HepG2 (cell line): Measurements from ENCODE around the gene RABGAP1L. TPM values are rescaled to one million over a fixed set of nuclear protein-coding genes. Genes with fewer than 3 reads are reported as not detected.

Source experiments
- ATAC-seq: fragments of 200-7000 bp; cut with Tn5 transposase; 3 replicates; pipeline ENCODE4 v1.9.1; 2020; ENCODE audit warnings: mild to moderate bottlenecking, moderate library complexity
- BruUV-seq: library from RNA; stranded (reverse); fragments of 400-500 nt; replicated peaks from 2 replicates; lab custom pipeline; 2021; lab: Mats Ljungman, UMichigan
- CTCF ChIA-PET: fragments of 300-600 bp; formaldehyde crosslinking; extraction: SDS; loops from one replicate; lab custom pipeline; 2021; ENCODE audit warnings: low total read pairs, inconsistent platforms, low intra/inter-chr PET ratio; lab: Yijun Ruan, JAX
- POLR2A ChIA-PET: fragments of 350-600 bp; sonication (Branson Sonifier 250); formaldehyde crosslinking; loops from one replicate; lab custom pipeline; 2020; ENCODE audit warnings: antibody characterized with exemption, inconsistent platforms; lab: Yijun Ruan, JAX
- DNase-seq: peaks from one replicate; pipeline ENCODE4 v3.0.0-alpha.2; 2015; ENCODE audit warnings: low spot score
- FAIRE-seq: peaks from 3 replicates; lab custom pipeline; 2011; peaks lifted over from hg19 to GRCh38; lab: Jason Lieb, UNC
- H2AFZ ChIP-seq: one replicate; pipeline ENCODE4 v1.6.1; 2011; ENCODE audit warnings: low read length, inconsistent platforms
- H3K27ac ChIP-seq: fragments of 300-600 bp; 3 replicates; pipeline ENCODE4 v1.8.0; 2011; ENCODE audit warnings: mixed run types, mild to moderate bottlenecking, mixed read lengths, low read length, inconsistent platforms; ENCODE audit not compliant: insufficient read depth; ENCODE audit errors: extremely low read length
- H3K27me3 ChIP-seq, 2 experiments: fragments of 200-600 bp in 1 of 2; 2 replicates in 1 of 2; 3 replicates in 1 of 2; pipeline versions ENCODE4 v1.6.0 to v1.8.0; 2011; ENCODE audit warnings: low read length in 2 of 2, mild to moderate bottlenecking in 2 of 2, moderate library complexity in 2 of 2, inconsistent platforms in 1 of 2; ENCODE audit not compliant: insufficient read depth in 2 of 2, control insufficient read depth in 1 of 2
- H3K36me3 ChIP-seq, 2 experiments: fragments of 200-600 bp in 1 of 2; replicated peaks in 1 of 2; 2 replicates in 1 of 2; 3 replicates in 1 of 2; pipeline versions ENCODE4 v1.5.1 to v1.8.0; 2011; ENCODE audit warnings: low read length in 2 of 2, inconsistent platforms in 1 of 2; ENCODE audit not compliant: insufficient read depth in 2 of 2, control insufficient read depth in 1 of 2
- H3K4me1 ChIP-seq: 2 replicates; pipeline ENCODE4 v1.5.1; 2012; ENCODE audit warnings: low read length, inconsistent platforms; ENCODE audit not compliant: insufficient read depth
- H3K4me2 ChIP-seq: 2 replicates; pipeline ENCODE4 v1.6.0; 2011; ENCODE audit warnings: low read depth, low read length, inconsistent platforms
- H3K4me3 ChIP-seq, 3 experiments: fragments of 200-600 bp in 1 of 3; sonication (generic), shearing (Covaris generic) in 1 of 3; replicated peaks in 1 of 3; 2 replicates each; pipeline ENCODE4 v1.5.1; 2011 to 2016; ENCODE audit warnings: low read length in 3 of 3, inconsistent platforms in 2 of 3, low read depth in 2 of 3, mild to moderate bottlenecking in 2 of 3, control low read depth in 1 of 3, mixed read lengths in 1 of 3; ENCODE audit not compliant: insufficient read depth in 1 of 3
- H3K79me2 ChIP-seq: one replicate; pipeline ENCODE4 v1.6.1; 2011; ENCODE audit warnings: low read length, inconsistent platforms; ENCODE audit not compliant: insufficient read depth
- H3K9ac ChIP-seq: 2 replicates; pipeline ENCODE4 v1.6.0; 2011; ENCODE audit warnings: mild to moderate bottlenecking, low read depth, low read length, inconsistent platforms; ENCODE audit not compliant: insufficient read depth
- H3K9me3 ChIP-seq: 2 replicates; pipeline ENCODE4 v1.5.1; 2012; ENCODE audit warnings: mild to moderate bottlenecking, low read length
- H4K20me1 ChIP-seq: 2 replicates; pipeline ENCODE4 v1.6.0; 2011; ENCODE audit warnings: inconsistent platforms, mild to moderate bottlenecking, low read length, moderate library complexity; ENCODE audit not compliant: insufficient read depth
- DNMT1 ChIP-seq: sonication (generic); formaldehyde crosslinking; IDR thresholded peaks from 2 replicates; pipeline ENCODE4 v1.5.1; 2020; ENCODE audit warnings: mild to moderate bottlenecking, missing genetic modification reagents
- MATR3 ChIP-seq: sonication (generic); formaldehyde crosslinking; IDR thresholded peaks from 2 replicates; pipeline ENCODE4 v1.4.0; 2020; ENCODE audit warnings: missing genetic modification reagents
- MLXIP ChIP-seq: sonication (generic); formaldehyde crosslinking; IDR thresholded peaks from 2 replicates; pipeline ENCODE4 v1.9.0; 2021; ENCODE audit warnings: missing genetic modification reagents, borderline replicate concordance
- RAD21 ChIP-seq: fragments of 450-650 bp; formaldehyde crosslinking; IDR thresholded peaks from 2 replicates; pipeline ENCODE4 v1.5.0; 2020; ENCODE audit warnings: mild to moderate bottlenecking
- RXRA ChIP-seq: sonication (generic); formaldehyde crosslinking; IDR thresholded peaks from 2 replicates; pipeline ENCODE4 v1.5.1; 2020; ENCODE audit warnings: missing genetic modification reagents
- TBL1XR1 ChIP-seq: fragments of 150-350 bp; IDR thresholded peaks from 2 replicates; pipeline ENCODE4 v1.6.1; 2014; ENCODE audit warnings: borderline replicate concordance, low read length; ENCODE audit not compliant: partially characterized antibody
- TEAD3 ChIP-seq: optimal IDR thresholded peaks from 2 replicates; pipeline ENCODE3; 2016; ENCODE audit warnings: borderline replicate concordance
- WIZ ChIP-seq: sonication (generic); formaldehyde crosslinking; IDR thresholded peaks from 2 replicates; pipeline ENCODE4 v1.5.1; 2020; ENCODE audit warnings: mild to moderate bottlenecking, missing genetic modification reagents
- ZBTB42 ChIP-seq: sonication (generic); formaldehyde crosslinking; IDR thresholded peaks from 2 replicates; pipeline ENCODE4 v1.5.0; 2020; ENCODE audit warnings: mild to moderate bottlenecking, missing genetic modification reagents
- ZBTB44 ChIP-seq: sonication (generic); formaldehyde crosslinking; IDR thresholded peaks from 2 replicates; pipeline ENCODE4 v1.4.0; 2020; ENCODE audit warnings: missing genetic modification reagents
- ZBTB7A ChIP-seq: sonication (generic); formaldehyde crosslinking; IDR thresholded peaks from 2 replicates; pipeline ENCODE4 v1.8.0; 2022; ENCODE audit warnings: mild to moderate bottlenecking, missing genetic modification reagents
- ZC3H13 ChIP-seq: sonication (generic); formaldehyde crosslinking; IDR thresholded peaks from 2 replicates; pipeline ENCODE4 v1.8.1; 2023; ENCODE audit warnings: mild to moderate bottlenecking, missing genetic modification reagents, moderate library complexity
- ZNF225 ChIP-seq: sonication (generic); formaldehyde crosslinking; IDR thresholded peaks from 2 replicates; pipeline ENCODE4 v1.4.0; 2020; ENCODE audit warnings: mild to moderate bottlenecking, missing genetic modification reagents
- ZNF382 ChIP-seq: sonication (generic); formaldehyde crosslinking; IDR thresholded peaks from 2 replicates; pipeline ENCODE4 v1.5.0; 2020; ENCODE audit warnings: missing genetic modification reagents, mild to moderate bottlenecking, borderline replicate concordance
- ZNF773 ChIP-seq: sonication (generic); formaldehyde crosslinking; IDR thresholded peaks from 2 replicates; pipeline ENCODE4 v1.4.0; 2020; ENCODE audit warnings: missing genetic modification reagents, borderline replicate concordance
- ZNF839 ChIP-seq: sonication (generic); formaldehyde crosslinking; IDR thresholded peaks from 2 replicates; pipeline ENCODE4 v1.4.0; 2020; ENCODE audit warnings: missing genetic modification reagents, mild to moderate bottlenecking, borderline replicate concordance
- in situ Hi-C: cut with HindIII; loops from 2 replicates; pipeline ENCODE4 v1.10.0; 2017; ENCODE audit warnings: low pct_unique_long_range_greater_than_20kb; ENCODE audit not compliant: extremely low pct_ligation_motif_present
- intact Hi-C: fragments of 100-400 bp; cut with micrococcal nuclease; formaldehyde crosslinking; loops from one replicate; pipeline ENCODE4 v1.10.0; 2022; ENCODE audit not compliant: unreplicated experiment
- polyA plus RNA-seq, 8 experiments: library from polyadenylated mRNA; depleted of rRNA in 3 of 8; stranded (reverse) in 7 of 8; unstranded in 1 of 8; fragments of >200 nt; fragmentation: Illumina TruSeq in 4 of 8; extraction: Trizol in 4 of 8; gene quantifications; 2 replicates each; pipeline versions ENCODE4 v1.2.1 to v1.2.3, GENCODE V29; 2011 to 2016; ENCODE audit warnings: low read depth in 4 of 8, missing spikeins in 1 of 8, mixed read lengths in 1 of 8; ENCODE audit not compliant: insufficient read depth in 1 of 8
- total RNA-seq, 5 experiments: library from RNA; depleted of rRNA; stranded (reverse); fragments of >200 nt; fragmentation: Illumina TruSeq; extraction: Trizol; gene quantifications; 2 replicates each; pipeline ENCODE4 v1.2.3, GENCODE V29; 2016; ENCODE audit warnings: low read depth in 1 of 5

RABGAP1L gene
- total and polyA plus RNA-seq, 2 of the 13 experiments (the other 11 are each of a cell fraction or from before 2014, with no cell fraction given) = 7.9 to 22.6 TPM

GRCh38 chr1:174812016-174812415 lies 652.7 kb downstream of the RABGAP1L start:
- Histone ChIP-seq H3K4me2 (no peak overlapping the region), H3K79me2 (no peaks in the 10 kb centered on the region), H3K4me1 (peaks cover 23% of the 10 kb centered on the region), H3K4me3 (no peak overlapping the region), H3K27me3 (no peaks in the 10 kb centered on the region), H4K20me1 (peaks cover 5% of the 10 kb centered on the region; the same call in 1 of the 2 replicates), H3K36me3 (no peaks in the 10 kb centered on the region), H3K9me3 (no peaks in the 10 kb centered on the region), H3K9ac (no peak overlapping the region), H2AFZ (no peak overlapping the region), H3K27ac (no peak overlapping the region)
- ChIA-PET POLR2A (interaction anchor here (1.0 to 1.1 kb wide), 2 partner anchors 187 to 211 kb away, joined by 3 to 11 read pairs; partner anchors contain the start of gene MRPS14), CTCF (no interaction called here)
- intact Hi-C loops (loop anchor here (1.0 kb wide), 1 partner anchor 43 kb away; no protein-coding TSS in a partner anchor), in situ Hi-C loops (no loop called here)
- ATAC-seq (no peak), DNase-seq (no peak), FAIRE-seq (no peak)
- TF ChIP-seq ZNF225 (CRISPR knock-in tag) (no peak), DNMT1 (no peak), MATR3 (CRISPR knock-in tag) (no peak), WIZ (CRISPR knock-in tag) (no peak), RAD21 (CRISPR knock-in tag) (no peak), TBL1XR1 (no peak), ZBTB7A (CRISPR knock-in tag) (no peak), MLXIP (no peak), ZC3H13 (no peak), RXRA (no peak), ZNF839 (no peak), ZNF382 (CRISPR knock-in tag) (no peak), ZBTB44 (CRISPR knock-in tag) (no peak), ZBTB42 (CRISPR knock-in tag) (no peak), TEAD3 (CRISPR knock-in tag) (no peak), ZNF773 (CRISPR knock-in tag) (no peak)
- BruUV-seq = no TSS peak
